ENCODE data around the gene CCER1.

Gene CCER1

GRCh38 chr12:90977224-90977623 lies 22.2 kb upstream of the CCER1 start:
- no peak overlapping the region for H3K27ac ChIP-seq
- TF ChIP-seq, protein P1, sequence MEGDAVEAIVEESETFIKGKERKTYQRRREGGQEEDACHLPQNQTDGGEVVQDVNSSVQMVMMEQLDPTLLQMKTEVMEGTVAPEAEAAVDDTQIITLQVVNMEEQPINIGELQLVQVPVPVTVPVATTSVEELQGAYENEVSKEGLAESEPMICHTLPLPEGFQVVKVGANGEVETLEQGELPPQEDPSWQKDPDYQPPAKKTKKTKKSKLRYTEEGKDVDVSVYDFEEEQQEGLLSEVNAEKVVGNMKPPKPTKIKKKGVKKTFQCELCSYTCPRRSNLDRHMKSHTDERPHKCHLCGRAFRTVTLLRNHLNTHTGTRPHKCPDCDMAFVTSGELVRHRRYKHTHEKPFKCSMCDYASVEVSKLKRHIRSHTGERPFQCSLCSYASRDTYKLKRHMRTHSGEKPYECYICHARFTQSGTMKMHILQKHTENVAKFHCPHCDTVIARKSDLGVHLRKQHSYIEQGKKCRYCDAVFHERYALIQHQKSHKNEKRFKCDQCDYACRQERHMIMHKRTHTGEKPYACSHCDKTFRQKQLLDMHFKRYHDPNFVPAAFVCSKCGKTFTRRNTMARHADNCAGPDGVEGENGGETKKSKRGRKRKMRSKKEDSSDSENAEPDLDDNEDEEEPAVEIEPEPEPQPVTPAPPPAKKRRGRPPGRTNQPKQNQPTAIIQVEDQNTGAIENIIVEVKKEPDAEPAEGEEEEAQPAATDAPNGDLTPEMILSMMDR (IDR thresholded peaks at IDR 0.05; ENCODE audit: low read depth, low read length, missing control alignments): no peak

DNA sequence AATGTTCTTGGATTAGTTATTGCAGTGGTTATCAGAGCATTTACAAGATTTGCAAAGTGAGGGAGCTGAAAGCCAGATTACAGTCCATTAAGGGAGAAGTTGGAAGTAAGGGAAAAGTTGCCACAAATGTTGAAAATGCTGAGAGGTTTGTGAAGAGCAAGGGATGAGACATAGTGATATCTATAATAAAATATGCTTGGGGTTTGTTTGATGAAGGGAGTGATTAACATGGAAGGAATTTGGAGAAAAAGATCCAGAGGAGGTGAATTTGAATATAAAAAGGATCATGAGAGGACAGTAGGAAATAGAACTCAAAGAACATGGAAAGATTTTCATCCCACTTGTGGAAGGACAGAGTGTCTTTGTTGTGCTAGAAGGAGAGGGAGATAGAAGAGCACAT lies 19.3 kb upstream of the CCER1 start:
- in situ Hi-C loops (cut with HindIII; ENCODE audit: low pct_ligation_motif_present, low sequenced_read_pairs): no loop called here
- peak; percentile 27 for DNase-seq
- no peak overlapping the region for H3K4me3 ChIP-seq (ENCODE audit: low read depth, low read length)
- TF ChIP-seq, protein P1 (IDR thresholded peaks at IDR 0.05; ENCODE audit: low read depth, low read length, missing control alignments): no peak
- no peaks in the 10 kb centered on the region for H3K36me3 ChIP-seq (replicated peaks)
- H3K27ac ChIP-seq: no peak overlapping the region
- no peaks in the 10 kb centered on the region for H3K27me3 ChIP-seq (replicated peaks)

More at GRCh38 chr12:90977224-90977623, 22.2 kb upstream of the CCER1 start:
- DNase-seq: no peak
- H3K27me3 ChIP-seq (replicated peaks): no peaks in the 10 kb centered on the region
- no peak overlapping the region for H3K4me3 ChIP-seq (ENCODE audit: low read depth, low read length)
- in situ Hi-C loops (cut with HindIII; ENCODE audit: low pct_ligation_motif_present, low sequenced_read_pairs): loop anchor here (25.0 kb wide), 1 partner anchor 360 kb away; no protein-coding TSS in a partner anchor
- H3K36me3 ChIP-seq (replicated peaks): no peaks in the 10 kb centered on the region

DNA sequence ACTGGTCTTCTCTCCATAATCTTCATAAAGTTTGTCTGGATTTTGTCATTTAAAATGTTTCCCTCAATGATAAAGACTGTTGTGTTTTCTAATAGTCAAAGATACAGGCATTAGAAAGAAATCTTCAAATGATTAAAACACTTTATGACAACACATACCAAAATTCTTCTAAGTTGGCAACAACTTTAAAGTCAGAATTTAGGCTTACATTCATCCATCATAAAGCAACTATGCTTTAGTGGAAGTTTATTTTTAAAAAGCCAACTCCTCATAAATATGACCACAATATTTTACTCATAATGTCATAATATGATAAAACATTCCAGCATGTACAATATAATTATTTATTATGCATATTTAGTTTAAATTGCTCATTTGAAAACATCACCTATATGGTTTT lies 17.2 kb upstream of the CCER1 start:
- H3K4me3 ChIP-seq (ENCODE audit: low read depth, low read length): no peak overlapping the region

DNA sequence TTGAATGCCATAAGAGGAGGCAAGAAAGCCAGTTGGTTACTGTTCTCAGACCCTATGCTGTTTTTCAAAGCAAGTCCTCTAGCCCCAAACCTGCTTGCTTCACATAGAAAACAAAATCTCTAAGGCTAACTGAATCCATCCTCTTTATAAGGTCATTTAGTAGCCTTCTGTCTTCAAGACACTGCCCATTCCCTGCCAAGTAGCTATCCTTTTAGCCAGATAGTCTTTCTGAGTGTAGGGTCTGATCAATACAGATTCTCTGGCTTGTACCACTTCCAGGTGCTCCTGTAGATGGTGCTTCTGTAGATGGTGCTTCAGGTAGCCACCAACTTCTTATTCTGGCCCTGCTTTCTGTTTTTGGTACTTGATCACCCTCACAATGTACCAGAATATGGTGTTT lies 15.9 kb upstream of the CCER1 start:
- Histone ChIP-seq H3K4me3 (ENCODE audit: low read depth, low read length) (no peak overlapping the region), H3K27ac (no peak overlapping the region), H3K36me3 (replicated peaks) (no peaks in the 10 kb centered on the region), H3K27me3 (replicated peaks) (no peaks in the 10 kb centered on the region)
- in situ Hi-C loops (cut with HindIII; ENCODE audit: low pct_ligation_motif_present, low sequenced_read_pairs): no loop called here
- DNase-seq: no peak
- TF ChIP-seq, protein P1 (IDR thresholded peaks at IDR 0.05; ENCODE audit: low read depth, low read length, missing control alignments): no peak

More for the DNA sequence above, 17.2 kb upstream of the CCER1 start:
- in situ Hi-C loops (cut with HindIII; ENCODE audit: low pct_ligation_motif_present, low sequenced_read_pairs): no loop called here
- Histone ChIP-seq H3K27ac (no peak overlapping the region), H3K27me3 (replicated peaks) (no peaks in the 10 kb centered on the region), H3K36me3 (replicated peaks) (no peaks in the 10 kb centered on the region)
- no peak for DNase-seq
- TF ChIP-seq, protein P1 (IDR thresholded peaks at IDR 0.05; ENCODE audit: low read depth, low read length, missing control alignments): no peak

- Histone ChIP-seq H3K36me3 (replicated peaks) (no peaks in the 10 kb centered on the region), H3K27me3 (replicated peaks) (no peaks in the 10 kb centered on the region), H3K4me3 (ENCODE audit: low read depth, low read length) (no peak overlapping the region), H3K27ac (no peak overlapping the region)
- in situ Hi-C loops (cut with HindIII; ENCODE audit: low pct_ligation_motif_present, low sequenced_read_pairs): no loop called here
- TF ChIP-seq, protein P1 (IDR thresholded peaks at IDR 0.05; ENCODE audit: low read depth, low read length, missing control alignments): no peak
- no peak for DNase-seq
Measured at GRCh38 chr12:90970471-90970870, 15.5 kb upstream of the CCER1 start.

- no peaks in the 10 kb centered on the region for H3K27me3 ChIP-seq (replicated peaks)
- H3K36me3 ChIP-seq (replicated peaks): no peaks in the 10 kb centered on the region
- no peak overlapping the region for H3K4me3 ChIP-seq (ENCODE audit: low read depth, low read length)
- H3K27ac ChIP-seq: no peak overlapping the region
- TF ChIP-seq, protein P1 (IDR thresholded peaks at IDR 0.05; ENCODE audit: low read depth, low read length, missing control alignments): no peak
- in situ Hi-C loops (cut with HindIII; ENCODE audit: low pct_ligation_motif_present, low sequenced_read_pairs): no loop called here
- no peak for DNase-seq
Measured at GRCh38 chr12:90969851-90970250, 14.9 kb upstream of the CCER1 start.

All from brain microvascular endothelial cell (primary cell).